NCI-H510A treated with DMSO at 0.1 percent for 48 hours (cell line): ENCODE measurements around the gene MYOM3.

Experiments used
- DNase-seq: peaks from one replicate; lab custom pipeline; 2025; lab: John Stamatoyannopoulos, UW

Gene MYOM3

GRCh38 chr1:24114753-24115152 is 2.8 kb upstream of the MYOM3 start:
- DNase-seq = no peak

GRCh38 chr1:24113641-24114033 is 1.7 kb upstream of the MYOM3 start:
- DNase-seq = no peak

- no peak for DNase-seq
These were observed 506 bp downstream of the MYOM3 start for GRCh38 chr1:24111262-24111995.

GRCh38 chr1:24110642-24111261 is 1.2 kb downstream of the MYOM3 start:
- DNase-seq = no peak

- DNase-seq = no peak
These were observed 2.1 kb downstream of the MYOM3 start for GRCh38 chr1:24109686-24110475.

- no peak for DNase-seq
These were observed 2.8 kb downstream of the MYOM3 start for GRCh38 chr1:24109166-24109483.

GRCh38 chr1:24108334-24109165 is 3.4 kb downstream of the MYOM3 start:
- DNase-seq = no peak

GRCh38 chr1:24107462-24108138 is 4.3 kb downstream of the MYOM3 start:
- no peak for DNase-seq

GRCh38 chr1:24105368-24106160 is 6.4 kb downstream of the MYOM3 start:
- no peak for DNase-seq

- no peak for DNase-seq
These were observed 7.1 kb downstream of the MYOM3 start for GRCh38 chr1:24104854-24105253.

- no peak for DNase-seq
These were observed 8.1 kb downstream of the MYOM3 start for GRCh38 chr1:24103879-24104278.

GRCh38 chr1:24103408-24103807 is 8.5 kb downstream of the MYOM3 start:
- no peak for DNase-seq

- no peak for DNase-seq
These were observed 9.0 kb downstream of the MYOM3 start for GRCh38 chr1:24102961-24103360.

- DNase-seq = no peak
These were observed 9.9 kb downstream of the MYOM3 start for GRCh38 chr1:24101796-24102586.

GRCh38 chr1:24100945-24101737 is 10.8 kb downstream of the MYOM3 start:
- no peak for DNase-seq

GRCh38 chr1:24098943-24099638 is 12.8 kb downstream of the MYOM3 start:
- DNase-seq = no peak

- no peak for DNase-seq
These were observed 13.8 kb downstream of the MYOM3 start for GRCh38 chr1:24098102-24098501.

GRCh38 chr1:24097663-24098062 is 14.3 kb downstream of the MYOM3 start:
- DNase-seq = no peak

GRCh38 chr1:24096739-24097103 is 15.2 kb downstream of the MYOM3 start:
- DNase-seq = no peak
